HG02798 (cell line): ENCODE results near the gene HTT.
"Not testable (repeated sequence)": the region's sequence is repeated elsewhere in the genome, so short reads cannot be mapped to it uniquely, and the experiment has no call there.

Experiments used
- ATAC-seq: cut with Tn5 transposase; IDR thresholded peaks from one replicate; pipeline ENCODE4 v1.9.1; 2021; ENCODE audit warnings: mild to moderate bottlenecking; ENCODE audit not compliant: unreplicated experiment, poor library complexity

HTT gene

DNA sequence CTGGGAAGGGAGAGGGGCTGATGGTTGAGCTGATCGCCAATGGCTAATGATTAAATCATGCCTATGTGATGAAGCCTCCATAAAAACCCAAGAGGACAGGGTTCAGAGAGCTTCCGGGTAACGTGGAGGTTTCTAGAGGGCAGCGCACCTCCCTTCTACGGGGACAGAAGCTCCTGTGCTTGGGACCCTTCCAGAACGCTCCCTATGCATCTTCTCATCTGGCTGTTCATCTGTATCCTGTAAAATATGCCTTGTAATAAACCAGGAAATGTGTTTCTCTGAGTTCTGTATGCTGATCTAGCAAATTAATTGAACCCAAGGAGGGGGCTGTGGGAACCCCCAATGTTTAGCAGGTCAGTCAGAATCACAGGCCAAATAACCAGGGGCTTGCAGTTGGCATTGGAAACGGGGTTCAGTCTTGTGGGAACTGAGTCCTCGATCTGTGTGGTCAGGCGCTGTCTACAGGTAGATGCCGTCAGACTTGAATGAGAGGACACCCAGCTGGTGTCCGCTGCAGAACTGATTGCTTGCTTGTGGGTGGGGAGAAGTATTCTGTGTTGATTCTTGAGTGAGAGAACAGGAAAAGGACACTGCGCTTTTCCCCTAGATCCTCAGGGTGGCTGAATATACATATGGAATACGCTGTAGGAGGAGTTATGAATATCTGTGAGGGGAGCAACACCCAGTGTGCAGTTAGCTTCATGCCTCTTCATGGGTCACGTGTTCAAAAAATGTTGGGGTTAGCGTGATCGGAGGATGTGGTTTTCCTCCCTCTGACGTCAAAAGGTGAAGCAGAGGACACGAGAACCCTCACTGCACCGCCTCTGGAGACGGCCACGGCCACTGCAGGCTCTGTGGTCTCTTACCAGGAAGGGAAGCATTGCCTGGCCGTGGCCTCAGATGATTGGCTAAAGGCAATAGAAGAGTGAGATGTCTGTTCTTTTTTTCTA lies 29.3 kb upstream of the HTT start:
- ATAC-seq, result no peak

DNA sequence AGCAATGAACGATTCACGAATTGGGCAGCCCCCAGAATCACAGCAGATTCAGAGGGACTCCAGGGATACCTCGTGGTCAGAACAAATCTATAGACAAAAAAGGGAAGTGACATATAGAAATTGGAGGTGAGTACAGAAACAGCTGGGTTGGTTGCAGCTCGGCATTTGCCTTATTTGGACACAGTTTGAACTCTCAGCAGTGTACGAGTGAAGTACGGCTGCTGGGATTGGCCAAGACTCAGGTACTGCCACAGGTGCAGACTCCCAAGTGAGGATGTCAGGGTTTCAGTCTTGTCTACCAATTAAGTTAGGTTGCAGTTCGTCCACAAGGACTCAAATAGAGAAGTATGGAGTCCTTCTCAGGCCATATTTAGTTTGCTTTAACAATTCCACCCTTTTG lies 28.3 kb upstream of the HTT start:
- ATAC-seq, result no peak

DNA sequence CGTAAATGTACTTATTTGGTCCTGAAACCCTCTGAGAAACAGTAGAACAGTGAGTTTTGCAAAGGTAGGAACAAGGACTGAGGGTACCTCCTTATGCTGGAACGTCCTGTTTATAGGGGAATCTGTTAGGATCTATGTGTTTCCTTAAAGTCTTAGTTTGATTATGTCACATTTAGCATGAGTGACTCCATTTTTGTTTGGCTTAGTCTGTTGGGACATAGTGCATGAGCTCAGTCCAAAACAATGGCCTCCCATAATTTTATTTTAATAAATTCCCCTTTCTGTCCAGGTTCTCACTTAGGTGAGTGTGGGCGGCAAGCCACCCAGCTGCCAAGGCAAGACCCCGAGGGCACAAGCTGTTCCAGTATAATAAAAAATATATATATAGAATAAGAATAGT lies 27.9 kb upstream of the HTT start:
- ATAC-seq, result no peak

DNA sequence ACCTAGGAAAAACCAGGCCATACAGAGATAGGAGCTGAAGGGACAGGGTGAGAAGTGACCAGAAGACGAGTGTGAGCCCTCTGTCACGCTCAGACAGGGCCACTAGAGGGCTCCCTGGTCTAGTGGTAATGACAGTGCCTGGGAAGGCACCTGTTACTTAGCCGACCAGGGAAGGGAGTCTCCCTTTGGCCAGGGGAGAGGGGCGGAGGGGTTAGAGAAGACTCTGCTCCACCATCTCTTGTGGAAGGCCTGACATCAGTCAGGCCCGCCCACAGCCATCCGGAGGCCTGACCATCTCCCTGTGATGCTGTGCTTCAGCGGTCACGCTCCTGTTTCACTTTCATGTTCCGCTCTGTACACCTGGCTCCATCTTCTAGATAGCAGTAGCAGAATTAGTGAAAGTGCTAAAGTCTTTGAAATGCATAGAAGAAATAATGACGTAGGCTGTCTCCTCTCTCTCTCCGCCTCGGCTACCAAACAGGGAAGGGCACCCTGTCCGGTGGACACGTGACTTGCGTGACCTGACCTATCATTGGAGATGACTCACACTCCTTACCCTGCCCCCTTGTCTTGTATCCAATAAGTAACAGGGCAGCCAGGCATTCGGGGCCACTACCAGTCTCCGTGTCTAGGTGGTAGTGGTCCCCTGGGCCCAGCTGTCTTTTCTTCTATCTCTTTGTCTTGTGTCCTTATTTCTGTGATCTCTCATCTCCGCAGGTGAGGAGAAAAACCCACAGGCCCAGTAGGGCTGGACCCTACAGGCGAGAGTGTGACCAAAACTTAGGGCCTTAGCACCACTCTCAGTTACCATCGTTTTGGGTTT lies 26.8 kb upstream of the HTT start:
- peak; percentile 96 for ATAC-seq

DNA sequence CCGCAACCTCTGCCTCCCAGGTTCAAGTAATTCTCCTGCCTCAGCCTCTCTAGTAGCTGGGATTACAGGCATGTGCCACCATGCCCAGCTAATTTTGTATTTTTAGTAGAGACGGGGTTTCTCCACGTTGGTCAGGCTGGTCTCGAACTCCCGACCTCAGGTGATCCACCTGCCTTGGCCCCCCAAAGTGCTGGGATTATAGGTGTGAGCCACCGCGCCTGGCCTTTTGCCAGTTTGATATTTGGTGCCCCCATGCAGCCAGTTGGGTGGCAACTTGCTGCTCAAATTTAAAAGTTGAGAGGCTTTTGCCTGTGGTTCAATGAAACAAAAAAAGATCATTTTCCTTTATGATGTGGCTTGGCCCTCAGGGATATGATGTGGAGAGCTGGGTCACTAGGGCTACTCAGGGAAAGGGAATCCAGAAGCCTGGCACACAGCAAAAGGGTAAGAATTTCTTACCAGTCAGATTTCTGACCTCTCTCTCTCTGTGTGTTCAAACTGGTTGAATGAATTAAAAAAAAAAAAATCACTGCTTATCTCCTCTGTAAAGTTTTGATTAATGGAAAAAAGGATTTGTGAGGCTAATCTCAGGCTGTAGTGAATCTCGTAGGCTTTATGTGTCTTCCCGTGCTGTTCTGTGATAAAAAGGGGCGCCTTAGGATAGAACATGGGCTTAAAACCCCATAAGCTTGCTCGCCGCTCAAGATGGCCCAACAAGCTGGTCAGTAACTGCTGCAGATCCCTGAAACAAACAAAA lies 23.2 kb upstream of the HTT start:
- ATAC-seq, result not testable (repeated sequence)

DNA sequence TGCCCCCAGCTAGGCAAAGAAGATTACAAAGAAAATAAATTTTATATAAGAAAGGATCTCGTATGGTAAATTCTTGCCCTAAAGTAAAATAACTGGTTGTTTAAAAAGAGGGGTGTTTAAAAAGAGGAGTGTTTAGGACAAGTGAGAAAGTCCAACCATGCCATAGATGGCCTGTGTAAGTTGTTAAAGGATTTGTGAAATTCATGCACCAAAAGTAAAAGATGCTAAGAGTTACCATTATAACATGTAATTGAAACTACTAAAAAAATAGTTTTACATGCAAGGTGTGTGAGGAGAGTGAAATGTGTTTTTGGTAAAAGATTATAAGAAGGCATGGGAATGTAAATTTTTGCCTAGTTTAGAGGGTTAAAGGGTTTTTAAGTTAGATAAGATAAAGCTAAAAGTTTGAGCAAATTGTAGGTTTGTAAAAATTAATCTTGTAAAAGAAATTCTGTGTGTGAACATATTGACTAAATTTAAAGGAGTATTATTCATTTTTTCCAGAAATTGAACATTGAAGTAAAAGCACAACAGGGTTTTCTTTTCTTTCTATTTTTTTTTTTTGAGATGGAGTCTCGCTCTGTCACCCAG lies 20.2 kb upstream of the HTT start:
- ATAC-seq, result no peak

DNA sequence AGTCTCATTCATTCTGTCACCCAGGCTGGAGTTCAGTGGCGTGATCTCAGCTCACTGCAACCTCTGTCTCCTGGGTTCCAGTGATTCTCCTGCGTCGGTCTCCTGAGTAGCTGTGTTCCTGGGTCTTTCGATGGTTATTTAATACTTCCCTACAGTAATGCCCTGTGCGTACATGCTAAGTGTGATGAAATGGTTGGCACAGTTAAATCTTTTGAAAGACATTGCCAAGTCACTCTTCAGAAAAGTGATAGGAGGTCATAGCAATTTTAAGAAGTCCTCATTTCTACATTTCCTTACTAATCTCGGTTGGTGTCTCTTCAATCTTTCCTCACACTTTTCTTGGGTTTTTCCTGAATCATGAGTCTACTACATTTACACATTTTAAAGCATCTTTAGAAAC lies 14.5 kb upstream of the HTT start:
- no peak for ATAC-seq

DNA sequence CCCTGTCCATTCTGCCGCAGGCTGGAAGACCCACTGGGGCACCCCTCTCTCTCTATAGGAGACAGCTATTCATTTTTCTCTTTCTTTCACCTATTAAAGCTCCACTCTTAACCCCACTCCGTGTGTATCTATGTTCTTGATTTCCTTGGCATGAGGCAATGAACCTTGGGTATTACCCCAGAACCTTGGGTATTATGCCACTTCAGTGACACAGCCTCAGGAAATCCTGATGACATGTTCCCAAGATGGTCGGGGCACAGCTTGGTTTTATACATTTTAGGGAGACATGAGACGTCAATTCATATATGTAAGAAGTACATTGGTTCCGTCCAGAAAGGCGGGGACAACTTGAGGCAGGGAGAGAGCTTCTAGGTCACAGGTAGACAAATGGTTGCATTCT lies 13.5 kb upstream of the HTT start:
- no peak for ATAC-seq

DNA sequence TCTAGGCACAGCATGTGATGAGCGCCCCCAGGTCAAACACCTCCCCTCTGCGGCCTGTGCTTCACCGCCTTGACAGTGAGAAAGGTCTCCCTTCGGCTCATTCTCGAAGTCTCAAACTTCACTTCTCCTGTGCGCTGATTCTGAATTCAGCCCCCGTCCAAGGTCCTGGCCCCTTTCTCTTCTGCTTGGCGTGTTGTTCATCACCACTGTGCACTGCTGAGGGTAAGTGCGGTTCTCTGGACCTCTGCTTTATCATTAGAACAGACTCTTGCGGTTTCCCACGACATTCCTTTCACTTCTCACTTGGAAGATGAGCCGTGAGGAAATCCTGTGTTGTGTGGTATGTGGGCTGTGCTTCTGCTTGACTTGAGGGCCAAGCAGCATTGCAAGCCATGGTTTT lies 12.0 kb upstream of the HTT start:
- ATAC-seq, result no peak

DNA sequence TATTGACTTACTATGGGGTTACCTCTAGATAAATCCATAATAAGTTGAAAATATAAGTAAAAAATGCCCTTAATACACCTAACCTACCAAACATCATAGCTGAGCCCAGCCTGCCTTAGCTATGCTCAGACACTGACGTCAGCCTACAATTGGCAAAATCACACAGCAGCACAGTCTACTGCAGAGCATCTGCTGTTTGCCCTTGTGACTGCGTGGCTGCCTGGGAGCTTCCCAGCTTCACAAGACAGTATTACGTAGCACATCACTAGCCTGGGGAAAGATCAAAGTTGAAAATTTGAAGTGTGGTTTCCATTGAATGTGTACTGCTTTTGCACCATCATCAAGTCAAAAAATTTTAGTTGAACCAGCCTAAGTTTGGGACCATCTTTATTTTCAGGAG lies 8.9 kb upstream of the HTT start:
- no peak for ATAC-seq

DNA sequence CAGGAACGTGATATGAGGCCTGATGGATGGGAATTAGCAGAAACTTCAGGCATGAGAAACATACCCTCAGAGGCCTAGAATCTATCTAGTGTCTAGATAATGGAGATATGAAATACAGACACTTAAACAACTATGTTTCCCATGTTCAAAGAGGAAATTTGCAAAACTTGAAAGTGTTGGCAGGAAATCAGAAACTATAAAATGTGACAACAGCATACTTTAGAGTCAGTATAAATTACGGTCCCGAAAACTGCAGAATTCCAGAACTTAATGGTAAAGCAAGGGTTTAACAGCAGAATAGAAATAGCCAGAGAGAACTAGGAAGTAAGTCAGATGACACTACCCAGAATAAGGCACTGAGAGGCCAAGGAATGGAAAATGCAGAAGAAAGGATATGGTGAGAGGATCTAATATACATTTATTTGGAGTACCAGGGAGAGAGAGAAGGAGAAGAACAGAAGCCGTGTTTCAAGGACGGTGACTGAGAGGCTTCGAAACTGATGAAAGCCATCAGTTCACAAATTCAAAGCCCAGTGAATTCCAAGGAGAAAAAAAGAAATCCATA lies 7.6 kb upstream of the HTT start:
- no peak for ATAC-seq

DNA sequence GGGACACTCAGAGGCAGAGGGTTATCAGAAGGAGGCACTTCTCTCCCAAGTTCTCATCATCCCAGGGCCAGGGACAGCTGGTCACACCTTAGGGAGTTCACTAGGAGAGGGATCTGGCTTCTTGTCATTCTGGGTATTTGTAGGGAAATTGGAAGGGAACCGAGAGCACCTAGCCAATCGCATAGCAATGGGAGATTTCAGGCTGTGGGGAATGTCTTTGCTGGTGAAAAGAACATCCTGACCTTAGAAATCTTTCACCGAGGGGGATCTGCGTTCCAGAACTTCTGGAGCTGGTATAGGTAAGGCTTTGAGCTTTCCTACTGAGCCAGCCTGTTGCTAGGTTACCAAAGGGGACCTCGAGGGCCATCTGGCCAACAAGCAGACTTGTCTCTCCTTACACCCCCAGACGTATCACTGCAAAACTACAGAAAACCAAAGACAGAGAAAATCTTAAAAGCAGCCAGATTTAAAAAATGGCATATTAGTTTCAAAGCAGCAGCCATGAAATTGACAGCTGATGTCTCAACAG lies 6.9 kb upstream of the HTT start:
- no peak for ATAC-seq

DNA sequence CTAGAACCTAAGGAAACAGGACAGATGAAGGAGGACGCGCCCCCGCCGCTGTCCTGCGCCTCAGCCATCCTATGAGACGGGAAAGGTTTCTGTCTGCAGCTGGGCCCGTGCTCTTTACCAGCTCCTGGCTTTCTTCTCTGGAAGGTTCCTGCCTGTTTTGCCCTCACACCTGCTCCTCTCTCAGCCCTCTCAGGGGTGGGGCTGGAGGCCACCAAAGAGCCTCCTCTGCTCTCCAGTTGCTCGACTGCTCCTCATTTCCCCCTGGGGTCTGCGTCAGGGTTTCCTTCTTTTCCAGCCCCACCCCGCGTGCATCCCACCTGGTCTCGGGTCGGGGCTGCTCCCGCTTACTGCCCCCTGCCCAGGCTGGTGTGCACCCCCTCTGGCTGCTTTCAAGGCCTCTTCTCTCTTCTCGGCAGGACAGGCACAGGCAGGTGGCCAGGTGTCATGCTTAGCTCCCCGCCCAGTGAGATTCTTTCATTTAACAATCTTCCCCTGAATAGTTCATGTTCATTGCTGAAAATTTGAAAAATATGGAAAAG lies 4.8 kb upstream of the HTT start:
- no peak for ATAC-seq

DNA sequence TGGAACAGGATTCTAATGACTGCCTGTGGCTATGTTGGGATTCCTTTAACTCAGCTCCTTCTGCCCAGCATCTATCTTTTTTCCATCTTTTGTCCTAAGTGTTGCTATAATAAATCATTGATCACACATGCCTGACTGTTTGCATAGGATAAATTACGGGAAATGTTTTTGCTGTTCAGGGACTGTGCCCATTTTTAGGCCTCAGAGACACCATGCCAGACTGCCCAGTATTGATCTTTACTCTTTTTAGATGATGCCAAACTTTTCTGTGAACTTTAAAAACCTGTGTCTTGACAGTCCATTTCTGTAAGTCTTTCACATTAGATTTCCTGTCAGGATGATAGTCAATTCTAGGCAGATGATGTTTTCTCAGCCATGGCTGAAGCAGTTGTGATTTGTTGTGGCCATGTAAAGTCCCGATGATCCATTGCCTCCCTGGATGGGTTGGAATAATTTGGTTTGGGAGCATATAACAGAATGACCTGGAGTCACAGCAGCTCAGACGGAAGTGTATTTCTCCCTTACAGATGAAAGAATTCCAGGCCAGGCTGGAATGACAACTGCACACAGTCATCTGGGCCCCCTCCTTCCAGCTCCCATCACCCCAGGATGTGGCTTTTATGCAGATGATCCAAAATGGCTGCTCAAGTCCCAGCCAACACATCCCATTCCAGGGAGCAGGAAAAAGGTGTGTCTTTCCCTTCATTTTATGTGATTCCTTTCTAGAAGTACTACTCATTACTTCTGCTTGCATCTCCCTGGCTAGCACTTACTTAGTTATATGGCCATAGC lies 3.6 kb upstream of the HTT start:
- ATAC-seq, result no peak

DNA sequence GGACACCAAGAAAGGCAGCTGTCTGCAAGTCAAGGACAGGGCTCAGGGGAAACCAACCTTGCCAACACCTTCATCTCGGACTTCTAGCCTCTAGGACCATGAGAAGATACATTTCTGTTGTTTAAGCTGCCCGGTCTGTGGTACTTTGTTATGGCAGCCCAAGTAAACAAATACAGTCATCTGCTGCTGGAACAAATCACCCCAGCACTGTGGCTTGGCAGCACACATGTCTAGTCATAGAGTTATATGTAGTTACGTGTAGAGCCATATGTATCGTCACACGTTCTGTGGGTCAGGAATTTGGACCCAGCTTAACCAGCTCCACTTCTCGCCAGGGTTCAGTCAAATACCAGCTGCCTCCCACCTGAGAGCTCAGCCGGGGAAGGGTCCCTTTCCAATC lies 2.7 kb upstream of the HTT start:
- no peak for ATAC-seq

DNA sequence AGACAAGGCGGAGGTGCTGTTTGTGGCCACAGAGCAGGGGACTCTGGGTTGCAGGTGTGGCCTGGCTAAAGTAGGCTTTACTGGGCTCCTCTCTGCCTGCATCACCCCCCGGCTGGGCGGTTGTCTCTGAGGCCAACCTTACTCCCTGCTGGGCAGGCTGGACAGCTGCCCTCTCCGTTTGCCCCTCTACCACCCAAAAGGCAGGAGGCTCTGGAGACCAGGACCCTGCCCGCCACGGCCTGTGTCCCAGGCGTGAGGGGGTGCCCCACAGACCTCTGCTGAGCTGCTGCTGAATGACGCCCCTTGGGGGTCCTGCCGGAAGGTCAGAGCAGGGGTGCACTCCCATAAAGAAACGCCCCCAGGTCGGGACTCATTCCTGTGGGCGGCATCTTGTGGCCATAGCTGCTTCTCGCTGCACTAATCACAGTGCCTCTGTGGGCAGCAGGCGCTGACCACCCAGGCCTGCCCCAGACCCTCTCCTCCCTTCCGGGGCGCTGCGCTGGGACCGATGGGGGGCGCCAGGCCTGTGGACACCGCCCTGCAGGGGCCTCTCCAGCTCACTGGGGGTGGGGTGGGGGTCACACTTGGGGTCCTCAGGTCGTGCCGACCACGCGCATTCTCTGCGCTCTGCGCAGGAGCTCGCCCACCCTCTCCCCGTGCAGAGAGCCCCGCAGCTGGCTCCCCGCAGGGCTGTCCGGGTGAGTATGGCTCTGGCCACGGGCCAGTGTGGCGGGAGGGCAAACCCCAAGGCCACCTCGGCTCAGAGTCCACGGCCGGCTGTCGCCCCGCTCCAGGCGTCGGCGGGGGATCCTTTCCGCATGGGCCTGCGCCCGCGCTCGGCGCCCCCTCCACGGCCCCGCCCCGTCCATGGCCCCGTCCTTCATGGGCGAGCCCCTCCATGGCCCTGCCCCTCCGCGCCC lies 1.1 kb upstream of the HTT start:
- peak; percentile 29 for ATAC-seq

DNA sequence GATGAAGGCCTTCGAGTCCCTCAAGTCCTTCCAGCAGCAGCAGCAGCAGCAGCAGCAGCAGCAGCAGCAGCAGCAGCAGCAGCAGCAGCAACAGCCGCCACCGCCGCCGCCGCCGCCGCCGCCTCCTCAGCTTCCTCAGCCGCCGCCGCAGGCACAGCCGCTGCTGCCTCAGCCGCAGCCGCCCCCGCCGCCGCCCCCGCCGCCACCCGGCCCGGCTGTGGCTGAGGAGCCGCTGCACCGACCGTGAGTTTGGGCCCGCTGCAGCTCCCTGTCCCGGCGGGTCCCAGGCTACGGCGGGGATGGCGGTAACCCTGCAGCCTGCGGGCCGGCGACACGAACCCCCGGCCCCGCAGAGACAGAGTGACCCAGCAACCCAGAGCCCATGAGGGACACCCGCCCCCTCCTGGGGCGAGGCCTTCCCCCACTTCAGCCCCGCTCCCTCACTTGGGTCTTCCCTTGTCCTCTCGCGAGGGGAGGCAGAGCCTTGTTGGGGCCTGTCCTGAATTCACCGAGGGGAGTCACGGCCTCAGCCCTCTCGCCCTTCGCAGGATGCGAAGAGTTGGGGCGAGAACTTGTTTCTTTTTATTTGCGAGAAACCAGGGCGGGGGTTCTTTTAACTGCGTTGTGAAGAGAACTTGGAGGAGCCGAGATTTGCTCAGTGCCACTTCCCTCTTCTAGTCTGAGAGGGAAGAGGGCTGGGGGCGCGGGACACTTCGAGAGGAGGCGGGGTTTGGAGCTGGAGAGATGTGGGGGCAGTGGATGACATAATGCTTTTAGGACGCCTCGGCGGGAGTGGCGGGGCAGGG lies 568 bp downstream of the HTT start:
- no peak for ATAC-seq
